MM.1S (cell line): Measurements from ENCODE around the gene ADD3.

Source experiments
- CTCF ChIP-seq: fragments of 300-600 bp; sonication (generic); IDR thresholded peaks from 2 replicates; pipeline ENCODE4 v1.5.1; 2016; ENCODE audit warnings: antibody characterized with exemption, low read length, mixed read lengths
- EZH2 ChIP-seq: fragments of 300-600 bp; sonication (generic); optimal IDR thresholded peaks from 2 replicates; pipeline ENCODE3; 2017; ENCODE audit warnings: low read depth, mild to moderate bottlenecking, antibody characterized with exemption, low read length, mixed read lengths
- EZH2phosphoT487 ChIP-seq: fragments of 300-600 bp; sonication (generic); IDR thresholded peaks from 2 replicates; pipeline ENCODE4 v1.6.1; 2018; ENCODE audit warnings: antibody characterized with exemption, low read length

GRCh38 chr10:110011681-110012080 is 3.9 kb downstream of the ADD3 start:
- TF ChIP-seq CTCF (no peak), EZH2 (no peak), EZH2phosphoT487 (no peak)
